Esophagus muscularis mucosa (tissue), 4 donors: ENCODE results near the gene PRPF4.

Source experiments
- EP300 ChIP-seq: sonication (generic); formaldehyde crosslinking; IDR thresholded peaks from one replicate; pipeline ENCODE4 v1.6.1; 2017; ENCODE audit warnings: antibody characterized with exemption
- POLR2A ChIP-seq: fragments of 450-650 bp; IDR thresholded peaks from one replicate; pipeline ENCODE4 v1.6.1; 2017; ENCODE audit warnings: antibody characterized with exemption, moderate library complexity, mild to moderate bottlenecking, low read depth
- POLR2AphosphoS5 ChIP-seq, 2 donors: sonication (generic); formaldehyde crosslinking; IDR thresholded peaks; one replicate each; pipeline ENCODE4 v1.6.1; 2017; ENCODE audit warnings: antibody characterized with exemption in 2 of 2
- TF ChIP-seq, protein P1 (sequence below), 3 experiments: fragments of 200-600 bp in 2 of 3; fragments of 450-650 bp in 1 of 3; sonication (generic) in 2 of 3; IDR thresholded peaks; one replicate each; pipeline ENCODE4 v1.5.1; 2017 to 2019; ENCODE audit warnings: antibody characterized with exemption in 3 of 3, mild to moderate bottlenecking in 2 of 3, moderate library complexity in 1 of 3

DNA sequence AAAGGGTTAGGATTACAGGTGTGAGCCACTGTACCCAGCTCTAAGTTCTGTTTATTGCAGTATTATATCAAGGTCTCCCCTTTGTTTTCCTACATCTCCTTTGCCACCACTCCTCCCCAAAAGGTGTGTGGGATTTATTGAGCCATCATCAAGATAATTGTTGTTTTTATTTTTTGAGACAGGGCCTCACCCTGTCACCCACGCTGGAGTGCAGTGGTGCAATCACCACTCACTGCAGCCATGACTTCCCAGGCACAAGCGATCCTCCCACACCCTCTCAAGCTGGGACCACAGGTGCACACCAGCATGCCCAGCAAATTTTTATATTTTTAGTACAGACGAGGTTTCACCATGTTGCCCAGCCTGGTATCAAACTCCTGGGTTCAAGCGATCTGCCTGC, 29.6 kb upstream of the PRPF4 start:
- TF ChIP-seq, protein P1, sequence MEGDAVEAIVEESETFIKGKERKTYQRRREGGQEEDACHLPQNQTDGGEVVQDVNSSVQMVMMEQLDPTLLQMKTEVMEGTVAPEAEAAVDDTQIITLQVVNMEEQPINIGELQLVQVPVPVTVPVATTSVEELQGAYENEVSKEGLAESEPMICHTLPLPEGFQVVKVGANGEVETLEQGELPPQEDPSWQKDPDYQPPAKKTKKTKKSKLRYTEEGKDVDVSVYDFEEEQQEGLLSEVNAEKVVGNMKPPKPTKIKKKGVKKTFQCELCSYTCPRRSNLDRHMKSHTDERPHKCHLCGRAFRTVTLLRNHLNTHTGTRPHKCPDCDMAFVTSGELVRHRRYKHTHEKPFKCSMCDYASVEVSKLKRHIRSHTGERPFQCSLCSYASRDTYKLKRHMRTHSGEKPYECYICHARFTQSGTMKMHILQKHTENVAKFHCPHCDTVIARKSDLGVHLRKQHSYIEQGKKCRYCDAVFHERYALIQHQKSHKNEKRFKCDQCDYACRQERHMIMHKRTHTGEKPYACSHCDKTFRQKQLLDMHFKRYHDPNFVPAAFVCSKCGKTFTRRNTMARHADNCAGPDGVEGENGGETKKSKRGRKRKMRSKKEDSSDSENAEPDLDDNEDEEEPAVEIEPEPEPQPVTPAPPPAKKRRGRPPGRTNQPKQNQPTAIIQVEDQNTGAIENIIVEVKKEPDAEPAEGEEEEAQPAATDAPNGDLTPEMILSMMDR (IDR thresholded peaks at IDR 0.05), result no peak
- TF ChIP-seq POLR2AphosphoS5 (IDR thresholded peaks at IDR 0.05) (no peak), POLR2A (no peak), EP300 (no peak)
